ENCODE results near the gene PPP1R15B. TPM values are rescaled to one million over a fixed set of nuclear protein-coding genes. Genes with fewer than 3 reads are reported as not detected.

The PPP1R15B gene
- total and polyA plus RNA-seq, 8 donors, result 31.8 to 53.0 (median 39.3) TPM

- Histone ChIP-seq H3K36me3 (peaks cover 0 to 75% of the 10 kb centered on the region in 2 donors), H3K4me1 (peaks cover 0 to 31% of the 10 kb centered on the region in 2 donors), H3K9me3 (no peaks in the 10 kb centered on the region), H3K27ac (no peak overlapping the region), H3K27me3 (no peaks in the 10 kb centered on the region), H3K4me3 (no peak overlapping the region)
- TF ChIP-seq CTCF (IDR thresholded peaks at IDR 0.05), result peak; percentile 90 to 92
- intact Hi-C loops (cut with DNase I), result loop anchor here in 1 of 2 donors (5.0 kb wide), 1 partner anchor 71 kb away; no protein-coding TSS in a partner anchor
- ATAC-seq (peak; percentile 89), DNase-seq (peak; percentile 66 to 87 (median 82))
These were observed 19.9 kb upstream of the PPP1R15B start for GRCh38 chr1:204431310-204432184.

GRCh38 chr1:204429746-204430145 lies 18.1 kb upstream of the PPP1R15B start:
- intact Hi-C loops (cut with DNase I), result loop anchor here in 1 of 2 donors (5.0 kb wide), 1 partner anchor 73 kb away; no protein-coding TSS in a partner anchor
- Histone ChIP-seq H3K4me3 (no peak overlapping the region), H3K36me3 (peaks cover 0 to 79% of the 10 kb centered on the region in 2 donors), H3K27me3 (no peaks in the 10 kb centered on the region), H3K27ac (no peak overlapping the region), H3K9me3 (no peaks in the 10 kb centered on the region), H3K4me1 (peaks cover 0 to 29% of the 10 kb centered on the region in 2 donors)
- DNase-seq, result no peak
- no peak for ATAC-seq
- TF ChIP-seq CTCF (IDR thresholded peaks at IDR 0.05), result no peak

GRCh38 chr1:204426971-204427701 lies 15.5 kb upstream of the PPP1R15B start:
- DNase-seq (no peak), ATAC-seq (no peak)
- Histone ChIP-seq H3K4me1 (peaks cover 0 to 27% of the 10 kb centered on the region in 2 donors), H3K36me3 (peaks cover 0 to 62% of the 10 kb centered on the region in 2 donors), H3K9me3 (no peaks in the 10 kb centered on the region), H3K27ac (peak overlapping the region in 1 of 2 donors; percentile 66), H3K4me3 (no peak overlapping the region), H3K27me3 (no peaks in the 10 kb centered on the region)
- intact Hi-C loops (cut with DNase I), result no loop called here
- no peak for TF ChIP-seq CTCF (IDR thresholded peaks at IDR 0.05)

GRCh38 chr1:204426474-204426873 lies 14.9 kb upstream of the PPP1R15B start:
- peaks cover 0 to 59% of the 10 kb centered on the region in 2 donors for H3K36me3 ChIP-seq
- ATAC-seq (no peak), DNase-seq (no peak)
- H3K4me3 ChIP-seq, result no peak overlapping the region
- TF ChIP-seq CTCF (IDR thresholded peaks at IDR 0.05), result no peak
- intact Hi-C loops (cut with DNase I), result no loop called here
- H3K4me1 ChIP-seq, result peaks cover 0 to 24% of the 10 kb centered on the region in 2 donors
- no peaks in the 10 kb centered on the region for H3K9me3 ChIP-seq
- no peaks in the 10 kb centered on the region for H3K27me3 ChIP-seq
- peak overlapping the region in 1 of 2 donors; percentile 66 for H3K27ac ChIP-seq

GRCh38 chr1:204426035-204426436 lies 14.4 kb upstream of the PPP1R15B start:
- Histone ChIP-seq H3K27ac (no peak overlapping the region), H3K27me3 (no peaks in the 10 kb centered on the region), H3K4me3 (no peak overlapping the region), H3K4me1 (peaks cover 0 to 20% of the 10 kb centered on the region in 2 donors), H3K36me3 (peaks cover 0 to 60% of the 10 kb centered on the region in 2 donors), H3K9me3 (no peaks in the 10 kb centered on the region)
- ATAC-seq, result no peak
- no peak for TF ChIP-seq CTCF (IDR thresholded peaks at IDR 0.05)
- intact Hi-C loops (cut with DNase I), result no loop called here
- peak in 1 of 4 donors; percentile 34 for DNase-seq
